ENCODE results near the gene PRKACB.

DNA sequence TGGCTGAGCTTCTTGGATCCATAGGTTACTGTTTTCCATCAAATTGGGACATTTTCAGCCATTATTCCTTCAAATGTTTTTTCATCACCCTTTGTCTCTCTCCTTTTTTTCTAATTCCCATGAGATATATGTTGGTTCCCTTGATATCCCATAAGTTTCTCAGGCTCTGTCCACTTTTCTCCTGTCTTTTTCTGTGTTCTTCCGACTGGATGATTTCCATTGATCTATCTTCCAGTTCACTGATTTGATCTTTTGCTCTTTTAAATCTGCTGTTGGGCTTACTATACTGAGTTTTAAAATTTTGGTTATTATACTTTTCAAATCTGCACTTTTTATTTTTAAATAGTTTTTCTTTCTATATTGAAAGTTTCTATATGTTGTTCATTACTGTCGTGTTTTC is 18.2 kb downstream of the PRKACB start:
- TF ChIP-seq, protein P1, sequence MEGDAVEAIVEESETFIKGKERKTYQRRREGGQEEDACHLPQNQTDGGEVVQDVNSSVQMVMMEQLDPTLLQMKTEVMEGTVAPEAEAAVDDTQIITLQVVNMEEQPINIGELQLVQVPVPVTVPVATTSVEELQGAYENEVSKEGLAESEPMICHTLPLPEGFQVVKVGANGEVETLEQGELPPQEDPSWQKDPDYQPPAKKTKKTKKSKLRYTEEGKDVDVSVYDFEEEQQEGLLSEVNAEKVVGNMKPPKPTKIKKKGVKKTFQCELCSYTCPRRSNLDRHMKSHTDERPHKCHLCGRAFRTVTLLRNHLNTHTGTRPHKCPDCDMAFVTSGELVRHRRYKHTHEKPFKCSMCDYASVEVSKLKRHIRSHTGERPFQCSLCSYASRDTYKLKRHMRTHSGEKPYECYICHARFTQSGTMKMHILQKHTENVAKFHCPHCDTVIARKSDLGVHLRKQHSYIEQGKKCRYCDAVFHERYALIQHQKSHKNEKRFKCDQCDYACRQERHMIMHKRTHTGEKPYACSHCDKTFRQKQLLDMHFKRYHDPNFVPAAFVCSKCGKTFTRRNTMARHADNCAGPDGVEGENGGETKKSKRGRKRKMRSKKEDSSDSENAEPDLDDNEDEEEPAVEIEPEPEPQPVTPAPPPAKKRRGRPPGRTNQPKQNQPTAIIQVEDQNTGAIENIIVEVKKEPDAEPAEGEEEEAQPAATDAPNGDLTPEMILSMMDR (IDR thresholded peaks at IDR 0.05; ENCODE audit: insufficient read depth, low read depth, low read length), result no peak
- no peak for TF ChIP-seq EZH2 (IDR thresholded peaks at IDR 0.05; ENCODE audit: insufficient read depth, low read length)
